ENCODE measurements around the gene PITX2. TPM values are rescaled to one million over a fixed set of nuclear protein-coding genes. Genes with fewer than 3 reads are reported as not detected.

PITX2 gene
- total RNA-seq, 6 donors from 2014 or later, result 0.30 TPM; not detected in 5

DNA sequence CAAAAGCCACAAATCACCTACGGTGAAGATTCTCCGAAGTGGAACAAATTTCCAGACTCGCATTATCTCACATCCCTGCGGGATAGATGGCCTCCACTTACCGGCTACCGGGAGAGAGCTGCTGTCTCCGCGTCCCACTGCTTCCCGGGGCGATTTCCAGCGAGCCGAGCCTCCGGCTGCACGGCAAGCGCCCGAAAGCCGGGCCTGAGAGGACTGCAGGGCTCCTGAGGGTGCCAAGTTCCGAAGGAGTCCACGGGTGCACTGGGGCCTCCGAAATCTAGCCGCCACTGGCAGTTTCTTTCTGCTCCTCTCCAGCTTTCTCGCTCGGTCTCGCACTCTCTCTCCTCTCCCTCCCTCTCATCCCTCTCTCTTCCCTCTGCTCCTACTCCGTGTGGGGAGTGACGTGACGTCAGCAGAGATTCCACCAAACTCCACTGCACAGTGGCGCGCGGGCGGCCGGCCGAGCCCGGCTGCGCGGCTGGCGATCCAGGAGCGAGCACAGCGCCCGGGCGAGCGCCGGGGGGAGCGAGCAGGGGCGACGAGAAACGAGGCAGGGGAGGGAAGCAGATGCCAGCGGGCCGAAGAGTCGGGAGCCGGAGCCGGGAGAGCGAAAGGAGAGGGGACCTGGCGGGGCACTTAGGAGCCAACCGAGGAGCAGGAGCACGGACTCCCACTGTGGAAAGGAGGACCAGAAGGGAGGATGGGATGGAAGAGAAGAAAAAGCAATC lies 14.0 kb upstream of the PITX2 start:
- no peak overlapping the region for H3K27ac ChIP-seq
- peak in 1 of 2 donors; percentile 85 for ATAC-seq (ENCODE audit: low FRiP score in 2 of 2)
- 4 to 5% methylated on average over 44 to 56 of the region's 56 CpGs for WGBS, 2 donors
- TF ChIP-seq POLR2AphosphoS5 (IDR thresholded peaks at IDR 0.05) (no peak), EP300 (IDR thresholded peaks at IDR 0.05) (no peak), POLR2A (IDR thresholded peaks at IDR 0.05) (no peak)
- TF ChIP-seq, protein P1, sequence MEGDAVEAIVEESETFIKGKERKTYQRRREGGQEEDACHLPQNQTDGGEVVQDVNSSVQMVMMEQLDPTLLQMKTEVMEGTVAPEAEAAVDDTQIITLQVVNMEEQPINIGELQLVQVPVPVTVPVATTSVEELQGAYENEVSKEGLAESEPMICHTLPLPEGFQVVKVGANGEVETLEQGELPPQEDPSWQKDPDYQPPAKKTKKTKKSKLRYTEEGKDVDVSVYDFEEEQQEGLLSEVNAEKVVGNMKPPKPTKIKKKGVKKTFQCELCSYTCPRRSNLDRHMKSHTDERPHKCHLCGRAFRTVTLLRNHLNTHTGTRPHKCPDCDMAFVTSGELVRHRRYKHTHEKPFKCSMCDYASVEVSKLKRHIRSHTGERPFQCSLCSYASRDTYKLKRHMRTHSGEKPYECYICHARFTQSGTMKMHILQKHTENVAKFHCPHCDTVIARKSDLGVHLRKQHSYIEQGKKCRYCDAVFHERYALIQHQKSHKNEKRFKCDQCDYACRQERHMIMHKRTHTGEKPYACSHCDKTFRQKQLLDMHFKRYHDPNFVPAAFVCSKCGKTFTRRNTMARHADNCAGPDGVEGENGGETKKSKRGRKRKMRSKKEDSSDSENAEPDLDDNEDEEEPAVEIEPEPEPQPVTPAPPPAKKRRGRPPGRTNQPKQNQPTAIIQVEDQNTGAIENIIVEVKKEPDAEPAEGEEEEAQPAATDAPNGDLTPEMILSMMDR (IDR thresholded peaks at IDR 0.05), result no peak
- peaks cover 16 to 24% (median 19%) of the 10 kb centered on the region in 4 donors for H3K4me1 ChIP-seq
- H3K27me3 ChIP-seq, result peaks cover 4 to 85% (median 54%) of the 10 kb centered on the region in 4 donors
- no peaks in the 10 kb centered on the region for H3K9me3 ChIP-seq
- H3K36me3 ChIP-seq, result no peaks in the 10 kb centered on the region
- H3K4me3 ChIP-seq, result peak overlapping the region in 2 of 4 donors; percentile 25 to 30
- DNase-seq, result peak in 1 of 2 donors; percentile 76

DNA sequence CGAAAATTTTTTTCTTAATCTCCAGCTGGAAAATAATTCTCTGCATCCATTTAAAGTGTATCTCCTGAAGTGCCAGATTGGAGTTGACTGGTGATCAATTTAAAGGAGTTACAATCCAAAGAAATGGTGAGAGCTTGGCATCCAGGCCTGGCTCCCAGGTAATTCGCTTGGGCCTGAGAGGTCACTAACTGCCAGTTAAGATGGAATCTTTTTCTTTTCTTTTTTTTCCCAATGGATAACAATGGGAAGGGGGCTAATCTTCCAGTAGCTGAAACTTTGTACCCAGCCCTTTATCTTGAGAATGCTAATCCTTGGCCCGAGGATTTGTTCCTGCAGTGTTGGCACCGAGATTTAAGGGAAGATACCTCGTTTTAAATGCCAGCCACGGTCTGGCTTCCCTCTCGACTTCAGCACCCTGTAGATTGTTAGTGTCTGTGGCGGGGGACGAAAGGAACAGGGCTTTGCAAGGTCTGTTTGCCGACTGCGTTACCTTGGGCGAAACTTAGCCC lies 13.3 kb upstream of the PITX2 start:
- H3K4me3 ChIP-seq, result no peak overlapping the region

DNA sequence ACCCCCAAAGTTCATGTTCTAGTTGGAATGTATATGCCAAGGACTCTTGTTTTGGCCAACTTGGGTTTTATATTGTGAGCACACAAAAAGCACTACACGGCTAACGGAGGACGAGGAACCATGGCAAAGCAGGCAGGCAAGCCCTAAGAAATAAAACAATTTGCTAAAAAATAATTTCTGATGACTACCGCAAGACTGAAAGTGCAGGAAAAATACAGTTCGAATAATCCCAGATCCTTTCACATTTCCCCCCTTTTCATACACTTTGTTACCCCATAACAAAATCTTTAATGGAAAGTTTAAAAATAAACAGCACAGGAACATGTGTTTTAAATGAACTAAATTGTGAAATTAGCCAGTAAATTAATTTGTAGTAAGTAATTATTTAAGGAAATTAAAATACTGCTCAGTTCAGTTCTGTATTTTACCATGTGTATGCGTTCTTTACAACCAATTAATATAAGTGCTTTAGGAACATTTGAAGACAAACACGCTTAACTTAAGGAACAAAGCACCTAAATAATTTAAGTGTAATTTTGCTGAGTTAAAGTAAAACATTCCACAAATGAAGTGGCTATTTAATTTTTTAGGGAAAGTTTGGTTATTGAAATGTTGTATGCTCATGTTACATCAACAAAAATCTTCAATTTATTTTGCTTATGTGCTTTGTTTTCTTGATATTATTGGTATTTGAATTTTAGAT lies 12.4 kb upstream of the PITX2 start:
- Histone ChIP-seq H3K4me3 (no peak overlapping the region), H3K27me3 (peaks cover 4 to 89% (median 52%) of the 10 kb centered on the region in 4 donors), H3K4me1 (peaks cover 22 to 34% (median 25%) of the 10 kb centered on the region in 4 donors), H3K36me3 (no peaks in the 10 kb centered on the region), H3K27ac (no peak overlapping the region), H3K9me3 (no peaks in the 10 kb centered on the region)
- 18 to 19% methylated on average over 7 of the region's 7 CpGs for WGBS, 2 donors
- no peak for TF ChIP-seq POLR2A (IDR thresholded peaks at IDR 0.05)
- TF ChIP-seq EP300 (IDR thresholded peaks at IDR 0.05), result no peak
- TF ChIP-seq, protein P1 (IDR thresholded peaks at IDR 0.05), result no peak
- no peak for TF ChIP-seq POLR2AphosphoS5 (IDR thresholded peaks at IDR 0.05)
- no peak for DNase-seq
- no peak for ATAC-seq (ENCODE audit: low FRiP score in 2 of 2)

More for the DNA sequence above, 13.3 kb upstream of the PITX2 start:
- 10 to 14% methylated on average over 12 of the region's 12 CpGs for WGBS, 2 donors
- Histone ChIP-seq H3K36me3 (no peaks in the 10 kb centered on the region), H3K27me3 (peaks cover 4 to 86% (median 52%) of the 10 kb centered on the region in 4 donors), H3K4me1 (peaks cover 22 to 30% (median 25%) of the 10 kb centered on the region in 4 donors), H3K27ac (no peak overlapping the region), H3K9me3 (no peaks in the 10 kb centered on the region)
- ATAC-seq (ENCODE audit: low FRiP score in 2 of 2) (no peak), DNase-seq (no peak)
- TF ChIP-seq EP300 (IDR thresholded peaks at IDR 0.05), result no peak
- no peak for TF ChIP-seq POLR2AphosphoS5 (IDR thresholded peaks at IDR 0.05)
- TF ChIP-seq, protein P1 (IDR thresholded peaks at IDR 0.05), result no peak
- no peak for TF ChIP-seq POLR2A (IDR thresholded peaks at IDR 0.05)

DNA sequence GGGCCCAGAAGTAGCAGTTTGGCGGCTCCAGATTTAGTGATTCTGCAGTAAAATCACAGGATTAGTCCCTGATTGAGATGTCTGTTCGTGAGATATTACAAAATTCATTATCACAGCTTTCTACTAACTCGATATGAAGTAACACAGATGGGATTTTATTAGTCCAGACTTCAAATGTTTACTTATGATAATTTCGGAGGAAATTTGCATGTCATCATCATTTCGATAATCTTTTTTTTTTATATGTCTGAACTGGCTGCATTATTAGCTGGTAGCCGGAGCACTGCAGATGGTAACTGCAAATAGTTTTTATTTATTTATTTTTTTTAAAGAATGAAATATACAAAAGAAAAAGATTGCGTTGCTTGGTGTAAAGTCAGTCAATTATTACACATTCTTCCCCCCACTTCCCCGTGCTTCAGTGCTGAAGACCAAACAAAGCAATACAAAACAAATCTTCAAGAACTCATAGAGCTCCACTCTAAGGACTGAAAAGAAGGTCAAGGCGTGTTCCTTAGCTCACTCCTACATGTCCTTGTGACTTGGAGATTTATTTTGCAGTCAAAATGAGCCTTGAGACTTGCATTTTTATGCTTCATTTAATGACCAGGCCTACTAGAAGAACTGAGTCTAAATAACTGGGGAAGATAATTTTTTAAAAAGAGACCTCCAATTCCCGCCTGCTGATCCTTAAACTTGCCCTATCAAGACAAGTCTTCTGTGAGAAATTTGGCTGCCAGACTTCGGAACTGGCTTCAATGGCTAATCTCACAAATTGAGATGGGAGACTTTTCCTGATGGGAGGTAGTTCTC lies 11.7 kb upstream of the PITX2 start:
- Histone ChIP-seq H3K4me3 (no peak overlapping the region), H3K27ac (no peak overlapping the region), H3K4me1 (peaks cover 22 to 34% (median 25%) of the 10 kb centered on the region in 4 donors), H3K27me3 (peaks cover 4 to 91% (median 53%) of the 10 kb centered on the region in 4 donors), H3K9me3 (no peaks in the 10 kb centered on the region), H3K36me3 (no peaks in the 10 kb centered on the region)
- DNase-seq (no peak), ATAC-seq (ENCODE audit: low FRiP score in 2 of 2) (no peak)
- TF ChIP-seq POLR2AphosphoS5 (IDR thresholded peaks at IDR 0.05) (no peak), EP300 (IDR thresholded peaks at IDR 0.05) (no peak), POLR2A (IDR thresholded peaks at IDR 0.05) (no peak)
- TF ChIP-seq, protein P1 (IDR thresholded peaks at IDR 0.05), result no peak
- 16 to 19% methylated on average over 11 of the region's 11 CpGs for WGBS, 2 donors

All from upper lobe of left lung (tissue), 6 donors.